ENCODE measurements around the gene TM9SF3.

- TF ChIP-seq CTCF (conservative IDR thresholded peaks at IDR 0.05) (no peak), EZH2 (IDR thresholded peaks at IDR 0.05; ENCODE audit: low read depth) (no peak)
These were observed 92.8 kb downstream of the TM9SF3 start for GRCh38 chr10:96493871-96494525.
